Measurements from ENCODE around the gene RABGAP1L. TPM values are rescaled to one million over a fixed set of nuclear protein-coding genes. Genes with fewer than 3 reads are reported as not detected.
"Not testable (repeated sequence)": the region's sequence is repeated elsewhere in the genome, so short reads cannot be mapped to it uniquely, and the experiment has no call there.

Gene RABGAP1L
- polyA plus RNA-seq, 4 donors = 21.6 to 29.8 (median 29.6) TPM

DNA sequence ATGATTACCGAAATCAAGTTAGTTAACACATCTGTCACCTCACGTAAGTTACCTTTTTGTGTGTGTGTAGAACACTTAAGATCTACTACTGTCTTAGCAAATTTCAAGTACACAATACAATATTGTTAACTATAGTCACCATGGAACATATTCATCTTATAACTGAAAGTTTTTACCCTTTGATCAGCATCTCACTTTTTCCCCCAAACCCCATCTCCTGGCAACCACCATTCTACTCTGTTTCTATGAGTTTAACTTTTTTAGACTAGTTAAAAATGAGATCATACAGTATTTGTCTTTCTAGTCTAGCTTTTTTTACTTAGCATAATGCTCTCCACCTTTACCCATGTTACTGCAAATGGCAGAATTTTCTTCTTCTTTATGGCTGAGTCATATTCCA, 124.7 kb downstream of the RABGAP1L start:
- DNase-seq (ENCODE audit: low read depth in 4 of 4, low spot score in 3 of 4) = no peak

GRCh38 chr1:174286042-174286441, 126.7 kb downstream of the RABGAP1L start:
- no peak for DNase-seq (ENCODE audit: low read depth in 4 of 4, low spot score in 3 of 4)

DNA sequence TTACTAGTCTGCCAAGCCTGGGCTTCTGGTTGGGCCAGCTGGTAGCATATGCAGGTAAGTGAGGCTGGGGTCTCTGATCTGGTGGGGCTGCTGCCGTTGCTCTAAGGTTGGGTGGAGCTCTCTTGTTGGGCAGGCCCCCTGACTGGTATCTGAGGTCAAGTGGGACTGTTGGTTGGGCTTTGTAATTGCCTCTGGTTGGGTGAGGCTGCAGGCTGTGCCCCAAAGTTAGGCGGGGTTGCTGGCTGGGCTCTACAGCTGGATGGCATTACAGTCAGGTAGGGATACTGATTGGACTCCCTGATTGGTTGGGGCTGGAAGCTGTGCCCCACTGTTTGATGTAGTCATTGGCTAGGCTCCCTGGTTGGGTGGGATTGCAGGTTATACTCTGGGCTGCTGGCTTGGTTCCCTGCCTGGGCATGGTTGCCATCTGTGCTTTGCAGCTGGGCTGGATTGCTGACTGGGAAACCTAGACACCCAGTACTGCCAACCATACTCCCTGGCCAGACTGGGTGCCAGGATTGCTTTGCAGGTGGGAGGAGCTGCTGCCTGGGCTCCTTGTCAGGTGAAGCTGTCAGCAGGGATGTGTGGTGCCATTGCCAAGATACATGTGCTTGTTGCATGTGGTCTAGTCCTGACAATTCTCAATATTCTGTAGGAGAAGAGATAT, 130.5 kb downstream of the RABGAP1L start:
- DNase-seq (ENCODE audit: low read depth in 4 of 4, low spot score in 3 of 4) = no peak

DNA sequence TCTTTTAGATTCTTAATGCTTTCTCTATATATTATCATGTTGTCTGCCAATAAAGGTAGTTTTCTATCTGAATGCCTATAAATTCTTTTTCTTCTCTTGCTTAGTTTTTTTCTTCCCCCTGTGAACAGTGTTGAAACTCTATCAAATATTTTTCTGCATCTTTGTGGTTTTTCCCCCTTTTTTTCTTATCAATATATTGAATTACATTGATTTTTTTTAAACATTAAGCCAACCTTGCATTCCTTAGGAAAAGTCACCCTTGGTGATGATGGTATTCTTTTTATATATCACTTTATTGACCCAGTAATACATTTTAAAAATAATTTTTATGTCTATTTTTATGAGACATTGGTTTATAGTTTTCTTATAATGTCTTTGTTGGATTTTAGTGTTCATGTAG, 131.7 kb downstream of the RABGAP1L start:
- no peak for DNase-seq (ENCODE audit: low read depth in 4 of 4, low spot score in 3 of 4)

DNA sequence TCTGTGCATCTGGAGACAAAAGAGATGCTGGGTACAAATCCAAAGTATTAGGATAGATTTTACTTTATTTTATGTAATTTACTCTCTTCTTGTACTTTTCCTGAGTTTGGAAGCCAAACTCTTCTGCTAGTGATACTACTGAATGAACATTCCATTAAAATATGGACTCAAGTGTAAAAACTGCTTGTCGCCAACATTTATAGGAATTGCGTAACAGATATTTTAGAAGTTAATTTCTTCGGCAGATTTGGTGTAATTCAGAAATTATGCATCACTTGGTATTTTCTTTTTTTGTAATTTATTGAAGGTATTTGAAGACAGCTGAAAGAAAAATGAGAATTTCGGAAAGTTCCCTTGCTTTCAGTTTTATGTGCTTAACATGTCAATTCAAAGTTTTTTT, 137.0 kb downstream of the RABGAP1L start:
- no peak for DNase-seq (ENCODE audit: low read depth in 4 of 4, low spot score in 3 of 4)

GRCh38 chr1:174297351-174297750, 138.0 kb downstream of the RABGAP1L start:
- no peak for DNase-seq (ENCODE audit: low read depth in 4 of 4, low spot score in 3 of 4)

DNA sequence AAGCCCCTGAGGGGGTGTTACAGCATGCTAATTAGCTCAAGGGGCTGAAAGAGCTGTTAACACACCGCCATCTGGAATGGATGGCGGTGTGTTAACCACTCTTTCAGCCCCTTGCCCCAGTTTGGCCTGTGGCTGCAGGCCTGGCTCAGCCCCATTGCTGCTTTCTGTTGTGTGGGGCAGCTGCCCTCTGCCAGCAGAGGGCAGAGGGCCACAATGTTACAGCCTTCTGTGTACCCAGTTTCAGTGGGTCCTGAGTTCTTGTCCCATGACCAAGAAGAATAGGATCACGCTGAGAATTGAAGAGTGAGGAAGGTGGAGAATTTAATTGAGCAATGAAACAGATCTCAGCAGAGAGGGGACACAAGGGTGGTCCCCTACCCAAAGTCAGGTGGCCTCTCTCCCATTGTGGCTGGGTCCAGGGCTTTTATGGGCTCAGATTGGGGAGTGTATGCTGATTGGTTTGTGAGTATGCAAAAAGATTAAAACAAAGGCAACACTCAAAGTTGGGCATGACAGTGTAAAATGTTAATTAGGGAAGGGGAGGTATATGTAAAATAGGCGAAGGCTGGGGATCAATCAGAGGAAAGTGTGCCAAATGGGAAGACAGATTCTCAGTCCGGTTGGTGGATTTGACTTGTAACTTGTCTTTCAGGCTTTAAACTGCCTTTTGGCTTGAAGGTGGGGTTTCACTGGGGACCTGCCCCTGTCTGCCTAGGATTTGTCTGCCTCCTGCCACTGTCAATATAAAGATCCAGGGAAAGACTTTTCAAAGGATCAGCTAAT, 142.2 kb downstream of the RABGAP1L start:
- DNase-seq (ENCODE audit: low read depth in 4 of 4, low spot score in 3 of 4) = no peak

DNA sequence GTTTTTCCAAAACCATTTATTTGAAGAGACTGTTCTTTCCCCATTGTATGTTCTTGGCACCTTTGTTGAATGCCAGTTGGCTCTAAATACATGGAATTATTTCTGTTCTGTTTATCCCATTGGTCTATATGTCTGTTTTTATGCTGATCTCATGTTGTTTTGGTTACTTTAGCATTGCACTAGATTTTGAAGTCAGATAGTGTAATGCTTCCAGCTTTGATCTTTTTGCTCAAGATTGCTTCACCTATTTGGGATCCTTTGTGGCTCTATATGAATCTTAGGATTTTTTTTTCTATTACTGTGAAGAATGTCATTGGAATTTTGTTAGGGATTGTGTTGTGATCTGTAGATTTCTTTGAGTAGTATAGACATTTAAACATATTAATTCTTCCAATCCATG, 149.3 kb downstream of the RABGAP1L start:
- DNase-seq (ENCODE audit: low read depth in 4 of 4, low spot score in 3 of 4) = no peak

- DNase-seq (ENCODE audit: low read depth in 4 of 4, low spot score in 3 of 4) = no peak
Observed at GRCh38 chr1:174309490-174309889, 150.2 kb downstream of the RABGAP1L start.

DNA sequence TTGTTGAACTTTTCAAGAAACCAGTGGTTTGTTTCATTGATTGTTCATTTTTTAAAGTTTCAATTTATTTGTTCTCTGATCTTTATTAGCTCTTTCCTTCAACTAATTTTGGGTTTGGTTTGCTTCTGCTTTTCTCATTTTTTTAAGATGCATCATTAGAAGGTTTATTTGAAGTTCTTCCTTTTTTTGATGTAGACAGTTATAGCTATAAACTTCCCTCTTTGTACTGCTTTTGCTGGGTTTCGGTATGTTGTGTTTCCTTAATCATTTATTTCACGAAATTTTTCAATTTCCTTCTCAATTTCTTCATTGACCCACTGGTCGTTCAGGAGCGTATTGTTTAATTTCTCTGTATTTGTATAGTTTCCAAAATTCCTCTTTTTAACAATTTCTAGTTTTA, 155.1 kb downstream of the RABGAP1L start:
- no peak for DNase-seq (ENCODE audit: low read depth in 4 of 4, low spot score in 3 of 4)

- DNase-seq (ENCODE audit: low read depth in 4 of 4, low spot score in 3 of 4) = no peak
Observed at GRCh38 chr1:174315239-174315638, 155.9 kb downstream of the RABGAP1L start.

DNA sequence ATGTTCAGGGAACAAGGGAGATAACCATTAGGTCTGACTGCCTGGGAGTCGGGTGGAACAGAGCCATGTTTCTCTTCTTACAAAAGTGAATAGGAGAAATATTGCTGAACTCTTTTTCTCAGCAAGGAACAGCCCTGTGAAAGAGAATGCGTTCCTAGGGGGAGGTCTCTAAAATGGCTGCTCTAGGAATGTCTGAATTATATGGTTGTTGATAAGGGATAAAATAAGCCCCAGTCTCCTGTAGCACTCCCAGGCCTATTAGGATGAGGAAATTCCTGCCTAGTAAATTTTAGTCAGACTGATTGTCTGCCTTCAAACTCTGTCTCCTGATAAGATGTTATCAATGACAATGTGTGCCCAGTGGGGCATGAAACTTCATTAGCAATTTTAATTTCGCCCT, 161.6 kb downstream of the RABGAP1L start:
- DNase-seq (ENCODE audit: low read depth in 4 of 4, low spot score in 3 of 4) = not testable (repeated sequence)

- no peak for DNase-seq (ENCODE audit: low read depth in 4 of 4, low spot score in 3 of 4)
Observed at GRCh38 chr1:174322202-174322862, 163.0 kb downstream of the RABGAP1L start.

- no peak for DNase-seq (ENCODE audit: low read depth in 4 of 4, low spot score in 3 of 4)
Observed at GRCh38 chr1:174324493-174324892, 165.2 kb downstream of the RABGAP1L start.

- DNase-seq (ENCODE audit: low read depth in 4 of 4, low spot score in 3 of 4) = no peak
Observed at GRCh38 chr1:174324939-174325338, 165.6 kb downstream of the RABGAP1L start.

- DNase-seq (ENCODE audit: low read depth in 4 of 4, low spot score in 3 of 4) = no peak
Observed at GRCh38 chr1:174326278-174326677, 167.0 kb downstream of the RABGAP1L start.

- DNase-seq (ENCODE audit: low read depth in 4 of 4, low spot score in 3 of 4) = no peak
Observed at GRCh38 chr1:174333437-174333836, 174.1 kb downstream of the RABGAP1L start.

DNA sequence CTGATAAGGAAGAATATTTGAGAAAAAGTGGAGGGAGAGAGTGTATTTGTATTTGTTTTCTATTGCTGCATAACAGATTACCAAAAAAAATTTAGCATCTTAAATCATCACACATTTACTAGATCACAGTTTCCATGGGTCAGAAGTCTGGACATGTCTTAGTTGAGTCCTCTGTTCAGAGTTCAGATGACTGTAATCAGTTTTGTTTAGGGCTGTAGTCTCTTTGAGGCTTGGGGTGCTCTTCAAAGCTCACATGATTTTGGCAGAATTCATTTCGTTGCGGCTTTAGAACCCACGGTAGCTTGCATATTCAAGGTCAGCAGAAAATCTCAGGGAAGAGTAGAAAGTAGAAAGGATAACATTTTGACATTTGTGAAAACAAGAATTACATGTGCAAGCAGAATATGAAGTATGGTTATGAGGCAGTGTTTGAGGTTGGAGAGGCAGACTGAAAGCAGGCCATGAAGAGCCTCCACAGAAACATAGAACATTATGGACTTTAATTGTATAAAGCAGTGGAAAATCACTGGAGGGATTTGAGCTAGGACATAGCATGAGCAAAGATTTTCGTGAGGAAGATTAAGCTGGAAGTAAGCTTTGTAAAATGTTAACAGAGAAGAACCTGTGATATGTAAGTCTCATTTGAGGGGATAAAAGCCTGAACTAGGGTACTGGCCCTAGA, 177.8 kb downstream of the RABGAP1L start:
- no peak for DNase-seq (ENCODE audit: low read depth in 4 of 4, low spot score in 3 of 4)

DNA sequence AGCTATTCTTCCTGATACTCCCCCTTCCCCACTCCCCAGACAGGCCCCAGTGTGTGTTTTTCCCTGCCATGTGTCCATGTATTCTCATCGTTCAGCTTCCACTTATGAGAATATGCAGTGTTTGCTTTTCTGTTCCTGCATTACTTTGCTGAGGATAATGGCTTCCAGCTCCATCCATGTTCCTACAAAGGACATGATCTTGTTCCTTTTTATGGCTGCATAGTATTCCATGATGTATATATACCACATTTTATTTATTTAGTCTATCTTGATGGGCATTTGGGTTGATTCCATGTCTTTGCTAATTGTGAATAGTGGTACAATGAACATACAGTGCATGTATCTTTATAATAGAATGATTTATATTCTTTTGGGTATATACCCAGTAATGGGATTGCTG, 181.1 kb downstream of the RABGAP1L start:
- DNase-seq (ENCODE audit: low read depth in 4 of 4, low spot score in 3 of 4) = not testable (repeated sequence)

DNA sequence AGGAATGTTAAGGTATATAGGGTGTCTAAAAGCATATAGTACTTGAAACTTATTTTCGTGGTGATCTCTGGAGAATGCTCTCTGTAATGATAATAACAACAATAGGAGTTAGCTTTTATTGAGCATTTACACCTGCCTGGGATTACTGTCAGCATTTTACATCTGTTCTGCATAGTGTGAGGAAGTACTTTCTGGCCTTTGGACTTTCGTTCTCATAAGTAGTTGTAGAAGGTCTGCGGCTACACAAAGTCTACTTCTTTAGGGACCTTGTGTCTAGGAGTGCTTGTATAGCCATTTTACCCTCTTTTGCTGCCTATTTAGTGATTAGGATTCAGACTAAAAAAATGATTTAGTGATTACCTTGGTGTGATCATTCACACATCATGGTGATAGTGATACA, 184.8 kb downstream of the RABGAP1L start:
- no peak for DNase-seq (ENCODE audit: low read depth in 4 of 4, low spot score in 3 of 4)

GRCh38 chr1:174352117-174352516, 192.8 kb downstream of the RABGAP1L start:
- no peak for DNase-seq (ENCODE audit: low read depth in 4 of 4, low spot score in 3 of 4)
